ENCODE results near the gene SRP19. TPM values are rescaled to one million over a fixed set of nuclear protein-coding genes. Genes with fewer than 3 reads are reported as not detected.
"Not testable (repeated sequence)": the region's sequence is repeated elsewhere in the genome, so short reads cannot be mapped to it uniquely, and the experiment has no call there.

Gene SRP19
- total RNA-seq, 5 donors from 2014 or later (not counting 1 experiment from before 2014, with no cell fraction given), result 34.6 to 44.9 (median 40.4) TPM

GRCh38 chr5:112848116-112848811 is 12.8 kb upstream of the SRP19 start:
- Mint-ChIP-seq H3K4me3 (no peak overlapping the region), H3K27me3 (peaks cover 0 to 3% of the 10 kb centered on the region in 2 donors), H3K9me3 (no peaks in the 10 kb centered on the region), H3K27ac (no peak overlapping the region), H3K36me3 (peaks cover 3% of the 10 kb centered on the region), H3K4me1 (peaks cover 4 to 7% (median 4%) of the 10 kb centered on the region in 3 donors)
- H3K27me3 ChIP-seq (replicated peaks in 1 of 2; ENCODE audit: control insufficient read depth in 2 of 2, extremely low read depth in 1 of 2, insufficient read depth in 2 of 2, low read length in 1 of 2), result peaks cover 0 to 4% of the 10 kb centered on the region in 2 experiments
- no peaks in the 10 kb centered on the region for H3K9me3 ChIP-seq
- CTCF ChIA-PET, result interaction anchor here (0.5 to 1.4 kb wide), 41 partner anchors 11 to 1460 kb away, joined by 3 to 15 read pairs (median 3); partner anchors contain the start of genes SRP19 (in 2 of the 2) and DCP2 (in 1 of the 2)
- WGBS (ENCODE audit: insufficient coverage), result 73% methylated on average over 3 of the region's 8 CpGs
- H3K4me1 ChIP-seq (ENCODE audit: control insufficient read depth in 1 of 2, extremely low read depth in 1 of 2, insufficient read depth in 2 of 2, low read length in 2 of 2), result no peaks in the 10 kb centered on the region
- POLR2A ChIA-PET, result interaction anchor here (0.6 kb wide), 3 partner anchors 9 to 192 kb away, joined by 3 to 7 read pairs (median 6); no protein-coding TSS in a partner anchor
- DNase-seq, result peak in 3 of 35 experiments; percentile 11 to 66 (median 12)
- H3K36me3 ChIP-seq (ENCODE audit: control insufficient read depth in 2 of 2, extremely low read depth in 1 of 2, insufficient read depth in 1 of 2, low read length in 1 of 2), result no peaks in the 10 kb centered on the region
- peak; percentile 93 to 99 (median 96) for ATAC-seq (replicated peaks in 1 of 4)
- no peak overlapping the region for H3K4me3 ChIP-seq (ENCODE audit: control insufficient read depth in 1 of 2, extremely low read depth in 1 of 2, low read length in 1 of 2)
- no peak overlapping the region for H3K27ac ChIP-seq (ENCODE audit: low read length)

- Histone ChIP-seq H3K36me3 (ENCODE audit: control insufficient read depth in 2 of 2, extremely low read depth in 1 of 2, insufficient read depth in 1 of 2, low read length in 1 of 2) (no peaks in the 10 kb centered on the region), H3K9me3 (no peaks in the 10 kb centered on the region), H3K4me3 (ENCODE audit: control insufficient read depth in 1 of 2, extremely low read depth in 1 of 2, low read length in 1 of 2) (no peak overlapping the region), H3K27ac (ENCODE audit: low read length) (no peak overlapping the region), H3K27me3 (replicated peaks in 1 of 2; ENCODE audit: control insufficient read depth in 2 of 2, extremely low read depth in 1 of 2, insufficient read depth in 2 of 2, low read length in 1 of 2) (peaks cover 0 to 4% of the 10 kb centered on the region in 2 experiments), H3K4me1 (ENCODE audit: control insufficient read depth in 1 of 2, extremely low read depth in 1 of 2, insufficient read depth in 2 of 2, low read length in 2 of 2) (no peaks in the 10 kb centered on the region)
- DNase-seq (no peak), ATAC-seq (replicated peaks in 1 of 4) (no peak)
- peaks cover 4 to 11% (median 9%) of the 10 kb centered on the region in 3 donors for H3K9me3 Mint-ChIP-seq
- H3K27me3 Mint-ChIP-seq, result peaks cover 7 to 10% of the 10 kb centered on the region in 2 donors
- H3K4me1 Mint-ChIP-seq, result peaks cover 4 to 7% (median 4%) of the 10 kb centered on the region in 3 donors
- WGBS (ENCODE audit: insufficient coverage), result no CpG with 5 or more reads among the region's 2 CpGs
- POLR2A ChIA-PET, result no interaction called here
- CTCF ChIA-PET, result no interaction called here
- peaks cover 5% of the 10 kb centered on the region for H3K36me3 Mint-ChIP-seq
- H3K27ac Mint-ChIP-seq, result no peak overlapping the region
- H3K4me3 Mint-ChIP-seq, result no peak overlapping the region
Measured at GRCh38 chr5:112849912-112850311, 11.2 kb upstream of the SRP19 start.

GRCh38 chr5:112854651-112855050 is 6.4 kb upstream of the SRP19 start:
- ATAC-seq (replicated peaks in 1 of 4) (no peak), DNase-seq (no peak)
- Mint-ChIP-seq H3K4me3 (no peak overlapping the region), H3K27me3 (peaks cover 26 to 27% of the 10 kb centered on the region in 2 donors), H3K9me3 (peaks cover 4 to 17% (median 11%) of the 10 kb centered on the region in 3 donors), H3K27ac (no peak overlapping the region), H3K36me3 (peaks cover 10% of the 10 kb centered on the region), H3K4me1 (no peaks in the 10 kb centered on the region)
- CTCF ChIA-PET, result interaction anchor here in 1 of 2 donors (0.6 kb wide), 2 partner anchors 121 to 429 kb away, joined by 3 to 4 read pairs; no protein-coding TSS in a partner anchor
- WGBS (ENCODE audit: insufficient coverage), result no CpG with 5 or more reads among the region's 1 CpG
- no peaks in the 10 kb centered on the region for H3K9me3 ChIP-seq
- H3K4me1 ChIP-seq (ENCODE audit: control insufficient read depth in 1 of 2, extremely low read depth in 1 of 2, insufficient read depth in 2 of 2, low read length in 2 of 2), result no peaks in the 10 kb centered on the region
- POLR2A ChIA-PET, result interaction anchor here in 1 of 2 donors (0.6 kb wide), 1 partner anchor 688 kb away, joined by 3 read pairs; no protein-coding TSS in a partner anchor
- no peaks in the 10 kb centered on the region for H3K36me3 ChIP-seq (ENCODE audit: control insufficient read depth in 2 of 2, extremely low read depth in 1 of 2, insufficient read depth in 1 of 2, low read length in 1 of 2)
- no peak overlapping the region for H3K27ac ChIP-seq (ENCODE audit: low read length)
- H3K27me3 ChIP-seq (replicated peaks in 1 of 2; ENCODE audit: control insufficient read depth in 2 of 2, extremely low read depth in 1 of 2, insufficient read depth in 2 of 2, low read length in 1 of 2), result peaks cover 0 to 5% of the 10 kb centered on the region in 2 experiments
- H3K4me3 ChIP-seq (ENCODE audit: control insufficient read depth in 1 of 2, extremely low read depth in 1 of 2, low read length in 1 of 2), result no peak overlapping the region

GRCh38 chr5:112857866-112858265 is 3.2 kb upstream of the SRP19 start:
- POLR2A ChIA-PET, result no interaction called here
- no peak overlapping the region for H3K27ac Mint-ChIP-seq

GRCh38 chr5:112860571-112860928 is 537 bp upstream of the SRP19 start:
- peak overlapping the region; percentile 89 for H3K27ac ChIP-seq (ENCODE audit: low read length)
- not testable (repeated sequence) for DNase-seq; H3K9me3 ChIP-seq; H3K9me3 Mint-ChIP-seq; H3K27me3 ChIP-seq (replicated peaks in 1 of 2; ENCODE audit: control insufficient read depth in 2 of 2, extremely low read depth in 1 of 2, insufficient read depth in 2 of 2, low read length in 1 of 2); ATAC-seq (replicated peaks in 1 of 4)
- Mint-ChIP-seq H3K27me3 (peaks cover 11 to 13% of the 10 kb centered on the region in 2 donors), H3K4me1 (peaks cover 32 to 37% (median 34%) of the 10 kb centered on the region in 3 donors), H3K4me3 (peak overlapping the region; percentile 95 to 98 (median 97)), H3K36me3 (peaks cover 20% of the 10 kb centered on the region), H3K27ac (peak overlapping the region; percentile 96 to 97)
- WGBS (ENCODE audit: insufficient coverage), result 76% methylated on average over 9 of the region's 11 CpGs
- peak overlapping the region; percentile 89 to 94 for H3K4me3 ChIP-seq (ENCODE audit: control insufficient read depth in 1 of 2, extremely low read depth in 1 of 2, low read length in 1 of 2)
- H3K4me1 ChIP-seq (ENCODE audit: control insufficient read depth in 1 of 2, extremely low read depth in 1 of 2, insufficient read depth in 2 of 2, low read length in 2 of 2), result peaks cover 17 to 28% of the 10 kb centered on the region in 2 experiments
- POLR2A ChIA-PET, result interaction anchor here (0.5 to 1.0 kb wide), 6 partner anchors 10 to 1722 kb away, joined by 3 to 10 read pairs (median 4); no protein-coding TSS in a partner anchor
- peaks cover 0 to 18% of the 10 kb centered on the region in 2 donors for H3K36me3 ChIP-seq (ENCODE audit: control insufficient read depth in 2 of 2, extremely low read depth in 1 of 2, insufficient read depth in 1 of 2, low read length in 1 of 2)
- CTCF ChIA-PET, result interaction anchor here (0.6 to 1.8 kb wide), 6 partner anchors 12 to 685 kb away, joined by 3 to 15 read pairs (median 5); partner anchors contain the start of gene REEP5 (in 1 of the 2)

More at GRCh38 chr5:112857866-112858265, 3.2 kb upstream of the SRP19 start:
- no peaks in the 10 kb centered on the region for H3K36me3 ChIP-seq (ENCODE audit: control insufficient read depth in 2 of 2, extremely low read depth in 1 of 2, insufficient read depth in 1 of 2, low read length in 1 of 2)
- H3K27me3 ChIP-seq (replicated peaks in 1 of 2; ENCODE audit: control insufficient read depth in 2 of 2, extremely low read depth in 1 of 2, insufficient read depth in 2 of 2, low read length in 1 of 2), result peaks cover 0 to 5% of the 10 kb centered on the region in 2 experiments
- H3K9me3 Mint-ChIP-seq, result peaks cover 4 to 17% (median 11%) of the 10 kb centered on the region in 3 donors
- peaks cover 23 to 27% of the 10 kb centered on the region in 2 donors for H3K27me3 Mint-ChIP-seq
- no peak overlapping the region for H3K27ac ChIP-seq (ENCODE audit: low read length)
- H3K4me3 ChIP-seq (ENCODE audit: control insufficient read depth in 1 of 2, extremely low read depth in 1 of 2, low read length in 1 of 2), result no peak overlapping the region
- H3K4me1 Mint-ChIP-seq, result peaks cover 18 to 22% (median 21%) of the 10 kb centered on the region in 3 donors
- H3K4me3 Mint-ChIP-seq, result no peak overlapping the region
- CTCF ChIA-PET, result no interaction called here
- H3K36me3 Mint-ChIP-seq, result peaks cover 15% of the 10 kb centered on the region
- no peaks in the 10 kb centered on the region for H3K9me3 ChIP-seq
- ATAC-seq (replicated peaks in 1 of 4), result no peak
- peaks cover 9 to 21% of the 10 kb centered on the region in 2 experiments for H3K4me1 ChIP-seq (ENCODE audit: control insufficient read depth in 1 of 2, extremely low read depth in 1 of 2, insufficient read depth in 2 of 2, low read length in 2 of 2)
- DNase-seq, result no peak

GRCh38 chr5:112861638-112861985 is 525 bp downstream of the SRP19 start:
- no peaks in the 10 kb centered on the region for H3K9me3 Mint-ChIP-seq
- H3K4me3 ChIP-seq (ENCODE audit: control insufficient read depth in 1 of 2, extremely low read depth in 1 of 2, low read length in 1 of 2), result peak overlapping the region; percentile 89 to 94
- no peaks in the 10 kb centered on the region for H3K27me3 ChIP-seq (replicated peaks in 1 of 2; ENCODE audit: control insufficient read depth in 2 of 2, extremely low read depth in 1 of 2, insufficient read depth in 2 of 2, low read length in 1 of 2)
- H3K4me1 Mint-ChIP-seq, result peaks cover 32 to 42% (median 40%) of the 10 kb centered on the region in 3 donors
- no peak for DNase-seq
- H3K36me3 ChIP-seq (ENCODE audit: control insufficient read depth in 2 of 2, extremely low read depth in 1 of 2, insufficient read depth in 1 of 2, low read length in 1 of 2), result peaks cover 0 to 28% of the 10 kb centered on the region in 2 donors
- no peak for ATAC-seq (replicated peaks in 1 of 4)
- no peaks in the 10 kb centered on the region for H3K9me3 ChIP-seq
- 0% methylated on average over 3 of the region's 8 CpGs for WGBS (ENCODE audit: insufficient coverage)
- H3K4me1 ChIP-seq (ENCODE audit: control insufficient read depth in 1 of 2, extremely low read depth in 1 of 2, insufficient read depth in 2 of 2, low read length in 2 of 2), result peaks cover 17 to 28% of the 10 kb centered on the region in 2 experiments
- CTCF ChIA-PET, result interaction anchor here (1.0 to 1.8 kb wide), 1 partner anchor 13 kb away, joined by 7 to 15 read pairs; no protein-coding TSS in a partner anchor
- H3K36me3 Mint-ChIP-seq, result peaks cover 21% of the 10 kb centered on the region
- peaks cover 1 to 4% of the 10 kb centered on the region in 2 donors for H3K27me3 Mint-ChIP-seq
- H3K27ac Mint-ChIP-seq, result peak overlapping the region; percentile 96 to 97
- peak overlapping the region; percentile 95 to 98 (median 97) for H3K4me3 Mint-ChIP-seq
- peak overlapping the region; percentile 89 for H3K27ac ChIP-seq (ENCODE audit: low read length)
- POLR2A ChIA-PET, result interaction anchor here in 1 of 2 donors (1.0 to 1.1 kb wide), 2 partner anchors 59 to 61 kb away, joined by 3 to 5 read pairs; no protein-coding TSS in a partner anchor
